Panc1 (cell line): Measurements from ENCODE around the gene DOK5. TPM values are rescaled to one million over a fixed set of nuclear protein-coding genes. Genes with fewer than 3 reads are reported as not detected.

Experiments used
- ATAC-seq: fragments of 200-7000 bp; cut with Tn5 transposase; 2 replicates; pipeline ENCODE4 v1.9.1; 2020; ENCODE audit warnings: mild to moderate bottlenecking, moderate library complexity
- BruUV-seq: library from RNA; stranded (reverse); fragments of 400-500 nt; replicated peaks from 2 replicates; lab custom pipeline; 2021; lab: Mats Ljungman, UMichigan
- CTCF ChIA-PET: fragments of 300-600 bp; sonication (Branson Sonifier 250); formaldehyde crosslinking; loops from one replicate; lab custom pipeline; 2022; ENCODE audit warnings: antibody characterized with exemption; lab: Charles Lee
- POLR2A ChIA-PET: fragments of 300-600 bp; sonication (Branson Sonifier 250); formaldehyde crosslinking; loops from one replicate; lab custom pipeline; 2022; ENCODE audit warnings: antibody characterized with exemption; lab: Charles Lee
- DNase-seq: peaks from one replicate; pipeline ENCODE4 v3.0.0-alpha.2; 2010; ENCODE audit warnings: low read depth, low spot score
- H3K27ac ChIP-seq: 2 replicates; pipeline ENCODE4 v1.5.1; 2011; ENCODE audit warnings: mild to moderate bottlenecking, low read length, inconsistent platforms
- H3K27me3 ChIP-seq: fragments of 200-500 bp; sonication (Bioruptor generic); 2 replicates; pipeline ENCODE4 v1.6.0; 2014; ENCODE audit warnings: low read length, inconsistent platforms; ENCODE audit not compliant: control insufficient read depth, insufficient read depth
- H3K36me3 ChIP-seq: fragments of 200-500 bp; sonication (Bioruptor generic); 2 replicates; pipeline ENCODE4 v1.5.1; 2014; ENCODE audit warnings: inconsistent platforms, mild to moderate bottlenecking, low read length, moderate library complexity; ENCODE audit not compliant: control insufficient read depth, insufficient read depth
- H3K4me1 ChIP-seq: 2 replicates; pipeline ENCODE4 v1.5.1; 2011; ENCODE audit warnings: inconsistent platforms, mild to moderate bottlenecking, low read length, moderate library complexity; ENCODE audit not compliant: control insufficient read depth, insufficient read depth
- H3K4me3 ChIP-seq, 2 experiments: 2 replicates each; pipeline ENCODE4 v1.5.1; 2011 to 2012; ENCODE audit warnings: low read depth in 2 of 2, low read length in 2 of 2, mild to moderate bottlenecking in 2 of 2, inconsistent platforms in 1 of 2, moderate library complexity in 1 of 2
- H3K9me3 ChIP-seq: fragments of 200-500 bp; sonication (Bioruptor generic); 2 replicates; pipeline ENCODE4 v1.5.1; 2014; ENCODE audit warnings: low read depth, mild to moderate bottlenecking, inconsistent platforms, low read length, moderate library complexity; ENCODE audit not compliant: control insufficient read depth, insufficient read depth
- POLR2AphosphoS5 ChIP-seq: IDR thresholded peaks from 2 replicates; pipeline ENCODE4 v1.6.1; 2012; ENCODE audit warnings: mild to moderate bottlenecking, low read depth, low read length, moderate library complexity
- SIN3A ChIP-seq: IDR thresholded peaks from 2 replicates; pipeline ENCODE4 v1.6.1; 2012; ENCODE audit warnings: low read depth, mild to moderate bottlenecking, low read length, moderate library complexity, borderline replicate concordance; ENCODE audit not compliant: insufficient read depth
- TCF7L2 ChIP-seq: IDR thresholded peaks from 2 replicates; pipeline ENCODE4 v1.6.1; 2011; ENCODE audit warnings: mild to moderate bottlenecking, low read depth, low read length, inconsistent platforms
- in situ Hi-C: cut with HindIII; loops from 2 replicates; pipeline ENCODE4 v1.10.0; 2016; ENCODE audit warnings: low sequenced_read_pairs, low pct_unique_long_range_greater_than_20kb
- intact Hi-C: fragments of 100-400 bp; cut with micrococcal nuclease; formaldehyde crosslinking; loops from one replicate; pipeline ENCODE4 v1.10.0; 2022; ENCODE audit not compliant: unreplicated experiment
- total RNA-seq: library from RNA; stranded (reverse); gene quantifications from one replicate; pipeline ENCODE4 v1.2.1, GENCODE V29; 2021; ENCODE audit not compliant: unreplicated experiment
- TF ChIP-seq, protein P1 (sequence below), 2 experiments: IDR thresholded peaks; 2 replicates each; pipeline ENCODE4 v1.6.1; 2011 to 2012; ENCODE audit warnings: low read depth in 2 of 2, control low read depth in 1 of 2, low read length in 1 of 2, mild to moderate bottlenecking in 1 of 2, moderate library complexity in 1 of 2; ENCODE audit not compliant: insufficient read depth in 1 of 2
- TF ChIP-seq, protein P2 (sequence below): fragments of 450-650 bp; IDR thresholded peaks from 2 replicates; pipeline ENCODE4 v1.5.1; 2017; ENCODE audit warnings: mild to moderate bottlenecking

The DOK5 gene
- total RNA-seq, 1 experiment from 2014 or later: 0.18 TPM

GRCh38 chr20:54618412-54618811 lies 143.0 kb downstream of the DOK5 start:
- POLR2A ChIA-PET: no interaction called here
- TF ChIP-seq TCF7L2 (no peak), SIN3A (no peak), POLR2AphosphoS5 (no peak)
- TF ChIP-seq, protein P1, sequence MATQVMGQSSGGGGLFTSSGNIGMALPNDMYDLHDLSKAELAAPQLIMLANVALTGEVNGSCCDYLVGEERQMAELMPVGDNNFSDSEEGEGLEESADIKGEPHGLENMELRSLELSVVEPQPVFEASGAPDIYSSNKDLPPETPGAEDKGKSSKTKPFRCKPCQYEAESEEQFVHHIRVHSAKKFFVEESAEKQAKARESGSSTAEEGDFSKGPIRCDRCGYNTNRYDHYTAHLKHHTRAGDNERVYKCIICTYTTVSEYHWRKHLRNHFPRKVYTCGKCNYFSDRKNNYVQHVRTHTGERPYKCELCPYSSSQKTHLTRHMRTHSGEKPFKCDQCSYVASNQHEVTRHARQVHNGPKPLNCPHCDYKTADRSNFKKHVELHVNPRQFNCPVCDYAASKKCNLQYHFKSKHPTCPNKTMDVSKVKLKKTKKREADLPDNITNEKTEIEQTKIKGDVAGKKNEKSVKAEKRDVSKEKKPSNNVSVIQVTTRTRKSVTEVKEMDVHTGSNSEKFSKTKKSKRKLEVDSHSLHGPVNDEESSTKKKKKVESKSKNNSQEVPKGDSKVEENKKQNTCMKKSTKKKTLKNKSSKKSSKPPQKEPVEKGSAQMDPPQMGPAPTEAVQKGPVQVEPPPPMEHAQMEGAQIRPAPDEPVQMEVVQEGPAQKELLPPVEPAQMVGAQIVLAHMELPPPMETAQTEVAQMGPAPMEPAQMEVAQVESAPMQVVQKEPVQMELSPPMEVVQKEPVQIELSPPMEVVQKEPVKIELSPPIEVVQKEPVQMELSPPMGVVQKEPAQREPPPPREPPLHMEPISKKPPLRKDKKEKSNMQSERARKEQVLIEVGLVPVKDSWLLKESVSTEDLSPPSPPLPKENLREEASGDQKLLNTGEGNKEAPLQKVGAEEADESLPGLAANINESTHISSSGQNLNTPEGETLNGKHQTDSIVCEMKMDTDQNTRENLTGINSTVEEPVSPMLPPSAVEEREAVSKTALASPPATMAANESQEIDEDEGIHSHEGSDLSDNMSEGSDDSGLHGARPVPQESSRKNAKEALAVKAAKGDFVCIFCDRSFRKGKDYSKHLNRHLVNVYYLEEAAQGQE (IDR thresholded peaks at IDR 0.05; ENCODE audit: insufficient read depth in 1 of 2, low read depth in 2 of 2, low read length in 1 of 2): no peak
- TF ChIP-seq, protein P2, sequence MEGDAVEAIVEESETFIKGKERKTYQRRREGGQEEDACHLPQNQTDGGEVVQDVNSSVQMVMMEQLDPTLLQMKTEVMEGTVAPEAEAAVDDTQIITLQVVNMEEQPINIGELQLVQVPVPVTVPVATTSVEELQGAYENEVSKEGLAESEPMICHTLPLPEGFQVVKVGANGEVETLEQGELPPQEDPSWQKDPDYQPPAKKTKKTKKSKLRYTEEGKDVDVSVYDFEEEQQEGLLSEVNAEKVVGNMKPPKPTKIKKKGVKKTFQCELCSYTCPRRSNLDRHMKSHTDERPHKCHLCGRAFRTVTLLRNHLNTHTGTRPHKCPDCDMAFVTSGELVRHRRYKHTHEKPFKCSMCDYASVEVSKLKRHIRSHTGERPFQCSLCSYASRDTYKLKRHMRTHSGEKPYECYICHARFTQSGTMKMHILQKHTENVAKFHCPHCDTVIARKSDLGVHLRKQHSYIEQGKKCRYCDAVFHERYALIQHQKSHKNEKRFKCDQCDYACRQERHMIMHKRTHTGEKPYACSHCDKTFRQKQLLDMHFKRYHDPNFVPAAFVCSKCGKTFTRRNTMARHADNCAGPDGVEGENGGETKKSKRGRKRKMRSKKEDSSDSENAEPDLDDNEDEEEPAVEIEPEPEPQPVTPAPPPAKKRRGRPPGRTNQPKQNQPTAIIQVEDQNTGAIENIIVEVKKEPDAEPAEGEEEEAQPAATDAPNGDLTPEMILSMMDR: no peak
- CTCF ChIA-PET: no interaction called here
- Histone ChIP-seq H3K27ac (no peak overlapping the region), H3K27me3 (0 out of 2 replicates have a peak, but pooled peaks cover 2% of the 10 kb centered on the region), H3K4me1 (no peaks in the 10 kb centered on the region), H3K9me3 (no peaks in the 10 kb centered on the region), H3K4me3 (no peak overlapping the region), H3K36me3 (no peaks in the 10 kb centered on the region)
- intact Hi-C loops: no loop called here
- in situ Hi-C loops: no loop called here
- no peak for DNase-seq
- no TSS peak for BruUV-seq
- ATAC-seq: no peak

- no peak for ATAC-seq
- TF ChIP-seq POLR2AphosphoS5 (no peak), TCF7L2 (no peak), SIN3A (no peak)
- TF ChIP-seq, protein P1 (IDR thresholded peaks at IDR 0.05; ENCODE audit: insufficient read depth in 1 of 2, low read depth in 2 of 2, low read length in 1 of 2): no peak
- TF ChIP-seq, protein P2: no peak
- no peaks in the 10 kb centered on the region for H3K4me1 ChIP-seq
- no peak overlapping the region for H3K27ac ChIP-seq
- 0 out of 2 replicates have a peak, but pooled peaks cover 2% of the 10 kb centered on the region for H3K27me3 ChIP-seq
- no peaks in the 10 kb centered on the region for H3K36me3 ChIP-seq
- H3K4me3 ChIP-seq: no peak overlapping the region
- ChIA-PET CTCF (no interaction called here), POLR2A (no interaction called here)
- intact Hi-C loops: no loop called here
- in situ Hi-C loops: no loop called here
- no peaks in the 10 kb centered on the region for H3K9me3 ChIP-seq
- DNase-seq: no peak
- BruUV-seq: no TSS peak
These were observed 143.8 kb downstream of the DOK5 start for GRCh38 chr20:54619181-54619580.
